Activated CD4-positive, CD25-positive, alpha-beta regulatory T cell treated with anti-CD3 and anti-CD28 coated beads, Interleukin-2, amount 50 U/mL, for 24 hours (primary cell): Measurements from ENCODE around the gene CBX8.
A peak's percentile ranks its signal among the peaks of the same experiment; 100 is the strongest.

ENCODE experiments used
- ATAC-seq, 2 donors: fragments of 150-1000 bp; cut with Tn5 transposase; one replicate each; pipeline ENCODE4 v1.10.0; 2021; ENCODE audit warnings: mild to moderate bottlenecking in 1 of 2, moderate library complexity in 1 of 2

The CBX8 gene

GRCh38 chr17:79803997-79804855 lies 7.3 kb upstream of the CBX8 start:
- ATAC-seq: peak; percentile 95 to 96

- no peak for ATAC-seq
Measured at GRCh38 chr17:79803421-79803996, 6.6 kb upstream of the CBX8 start.

- no peak for ATAC-seq
Measured at GRCh38 chr17:79802736-79803420, 6.0 kb upstream of the CBX8 start.

- ATAC-seq: no peak
Measured at GRCh38 chr17:79802039-79802735, 5.3 kb upstream of the CBX8 start.

GRCh38 chr17:79801156-79802038 lies 4.5 kb upstream of the CBX8 start:
- no peak for ATAC-seq

GRCh38 chr17:79800325-79801155 lies 3.7 kb upstream of the CBX8 start:
- ATAC-seq: no peak

- no peak for ATAC-seq
Measured at GRCh38 chr17:79799538-79800324, 2.9 kb upstream of the CBX8 start.

- no peak for ATAC-seq
Measured at GRCh38 chr17:79799174-79799537, 2.3 kb upstream of the CBX8 start.

GRCh38 chr17:79798299-79799173 lies 1.7 kb upstream of the CBX8 start:
- ATAC-seq: no peak

GRCh38 chr17:79797492-79798298 lies 818 bp upstream of the CBX8 start:
- ATAC-seq: peak; percentile 11 to 17

GRCh38 chr17:79796444-79796762 lies 474 bp downstream of the CBX8 start:
- no peak for ATAC-seq

GRCh38 chr17:79795795-79796443 lies 958 bp downstream of the CBX8 start:
- no peak for ATAC-seq

- no peak for ATAC-seq
Measured at GRCh38 chr17:79794659-79795511, 2.0 kb downstream of the CBX8 start.

GRCh38 chr17:79793924-79794304 lies 3.0 kb downstream of the CBX8 start:
- ATAC-seq: no peak

- ATAC-seq: no peak
Measured at GRCh38 chr17:79792984-79793923, 3.6 kb downstream of the CBX8 start.

GRCh38 chr17:79792341-79792871 lies 4.5 kb downstream of the CBX8 start:
- ATAC-seq: no peak
